Activated T-cell treated with anti-CD3 and anti-CD28 coated beads for 4 hours (primary cell): ENCODE data around the gene ARFGAP3.

Experiments
- DNase-seq: peaks from one replicate; pipeline ENCODE4 v3.0.0-alpha.2; 2020

ARFGAP3 gene

GRCh38 chr22:42883121-42883520, 26.0 kb upstream of the ARFGAP3 start:
- no peak for DNase-seq

GRCh38 chr22:42881982-42882656, 25.0 kb upstream of the ARFGAP3 start:
- no peak for DNase-seq

- DNase-seq: no peak
Measured at GRCh38 chr22:42881298-42881697, 24.2 kb upstream of the ARFGAP3 start.

- no peak for DNase-seq
Measured at GRCh38 chr22:42880815-42881214, 23.7 kb upstream of the ARFGAP3 start.

DNA sequence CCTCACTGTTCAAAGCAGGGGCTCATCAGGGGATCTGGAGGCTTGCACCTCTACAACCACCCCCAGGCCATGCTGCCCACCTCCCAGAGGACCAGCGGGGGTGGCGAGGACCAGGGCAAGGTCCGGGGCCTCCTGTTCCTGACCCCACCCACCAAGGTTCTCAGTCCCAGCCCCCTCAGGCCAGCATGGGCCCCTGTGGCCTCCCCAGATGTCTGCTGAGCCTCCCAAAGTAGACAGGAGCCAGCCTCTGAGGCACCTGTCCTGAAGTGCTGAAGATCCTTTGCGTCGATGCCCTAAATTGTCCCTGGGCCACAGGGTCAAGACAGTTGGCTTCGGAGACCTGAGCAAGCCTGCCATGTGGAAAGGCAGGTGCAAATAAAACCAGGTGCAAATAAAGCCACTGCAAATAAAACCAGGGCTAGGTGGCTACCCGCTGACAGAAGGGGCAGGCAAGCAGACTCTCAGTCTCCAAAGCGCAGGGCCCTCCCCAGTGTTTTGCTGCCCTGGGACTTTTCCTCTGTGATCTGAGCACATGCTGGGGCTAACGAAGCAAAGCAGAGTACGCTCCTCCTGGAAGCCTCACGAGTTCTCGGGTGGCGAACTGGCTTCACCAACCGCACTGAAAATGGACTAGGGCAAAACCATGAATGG, 22.4 kb upstream of the ARFGAP3 start:
- no peak for DNase-seq

GRCh38 chr22:42878561-42879305, 21.7 kb upstream of the ARFGAP3 start:
- DNase-seq: no peak

- DNase-seq: no peak
Measured at GRCh38 chr22:42877597-42878340, 20.7 kb upstream of the ARFGAP3 start.

DNA sequence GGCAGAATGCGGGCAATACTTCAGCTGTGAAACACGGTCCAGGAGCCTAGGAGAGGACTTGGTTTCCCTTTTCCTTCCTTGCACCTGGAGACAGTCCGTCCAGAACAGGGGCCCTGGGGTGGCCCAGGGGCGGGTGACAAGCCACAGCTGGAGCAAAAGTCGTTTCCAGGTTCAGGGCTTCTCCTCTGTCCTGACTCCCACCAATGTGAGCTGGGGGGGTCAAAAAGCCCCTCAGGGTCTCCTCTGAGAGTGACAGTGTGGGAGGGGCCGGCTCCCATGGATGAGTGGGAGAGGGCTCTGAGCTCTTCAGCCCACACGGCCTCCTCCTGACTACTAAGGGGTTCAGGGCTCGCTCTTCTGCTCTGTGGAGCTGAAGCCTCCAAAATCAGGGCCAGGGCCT, 20.1 kb upstream of the ARFGAP3 start:
- DNase-seq: no peak

GRCh38 chr22:42876041-42876440, 19.0 kb upstream of the ARFGAP3 start:
- no peak for DNase-seq

DNA sequence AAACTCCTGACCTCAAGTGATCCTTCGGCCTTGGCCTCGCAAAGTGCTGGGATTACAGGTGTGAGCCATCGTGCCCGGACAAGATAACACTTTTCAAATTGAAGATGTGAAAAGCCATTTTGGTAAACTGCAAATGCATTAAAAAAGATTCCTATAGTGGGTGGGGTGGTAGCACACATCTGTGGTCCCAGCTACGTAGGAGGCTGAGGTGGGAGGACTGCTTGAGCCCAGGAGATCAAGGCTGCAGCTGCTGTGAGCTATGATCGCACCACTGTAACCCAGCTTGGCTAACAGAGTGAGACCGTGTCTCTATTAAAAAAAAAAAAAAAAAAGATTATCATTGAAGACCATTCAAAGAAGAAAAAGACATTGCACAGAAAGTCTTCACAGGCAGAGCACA, 16.9 kb upstream of the ARFGAP3 start:
- no peak for DNase-seq

DNA sequence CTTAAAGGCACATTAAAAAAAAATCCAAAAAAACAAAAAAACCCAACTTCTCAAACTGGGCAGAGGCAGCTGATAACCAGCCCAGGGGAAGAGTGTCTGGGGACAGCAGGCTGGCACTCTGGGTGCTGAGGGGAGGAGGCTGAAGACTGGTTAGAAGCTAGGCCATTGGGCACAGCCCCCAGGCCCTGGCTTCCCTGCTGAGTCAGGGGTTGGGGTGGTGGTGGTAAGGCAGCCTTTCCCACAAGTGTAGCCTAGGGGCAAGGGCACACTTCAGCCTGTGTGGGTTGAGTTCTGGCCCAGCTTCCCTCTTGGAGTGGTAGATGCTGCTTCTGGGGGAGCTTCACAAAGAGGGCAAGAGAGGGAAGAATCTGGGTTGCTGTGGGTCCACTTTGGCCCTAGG, 16.3 kb upstream of the ARFGAP3 start:
- DNase-seq: no peak

GRCh38 chr22:42872821-42873220, 15.7 kb upstream of the ARFGAP3 start:
- no peak for DNase-seq

DNA sequence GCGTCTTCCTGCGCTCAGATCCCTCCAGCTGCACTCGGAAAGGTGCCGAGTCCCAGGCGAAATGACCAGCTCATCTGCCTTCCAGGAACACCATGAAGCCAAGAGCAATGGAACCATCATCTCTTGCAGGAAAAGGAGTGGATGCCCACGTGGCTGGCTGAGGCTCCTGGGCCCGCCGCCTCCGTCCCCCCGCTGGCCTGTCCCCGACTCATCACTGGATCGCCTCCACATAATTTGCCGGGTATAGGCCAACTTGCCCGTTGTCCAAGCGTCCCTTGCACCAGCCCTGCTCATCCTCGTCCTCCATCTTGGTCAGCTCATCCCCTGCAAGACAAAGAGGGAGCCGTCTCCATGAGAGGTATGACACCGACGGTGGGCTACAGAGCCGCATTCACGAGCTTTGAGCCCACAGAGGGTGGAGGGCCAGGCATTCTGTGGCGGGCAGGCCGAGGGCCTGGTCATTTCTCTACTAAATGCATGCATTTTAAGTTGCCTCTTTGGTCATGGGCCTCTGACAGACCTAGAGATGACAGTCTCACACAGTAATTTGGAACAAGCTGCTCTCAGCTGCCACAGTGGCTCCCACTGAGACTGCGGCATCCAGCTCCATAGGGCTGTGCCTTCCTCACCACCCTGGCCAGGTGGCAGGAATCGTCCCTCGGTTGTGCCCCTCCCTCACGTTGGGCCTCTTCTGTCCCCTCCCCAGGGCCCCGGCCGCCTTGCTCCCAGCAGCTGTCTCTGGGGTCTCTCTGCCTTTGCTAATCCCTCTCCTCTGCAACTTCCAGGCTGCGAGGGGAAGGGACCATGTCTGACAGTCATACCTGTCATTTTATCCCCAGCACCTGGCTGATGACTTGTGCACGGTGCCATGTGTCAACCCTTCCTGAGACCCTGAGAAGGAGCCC, 14.3 kb upstream of the ARFGAP3 start:
- DNase-seq: no peak

DNA sequence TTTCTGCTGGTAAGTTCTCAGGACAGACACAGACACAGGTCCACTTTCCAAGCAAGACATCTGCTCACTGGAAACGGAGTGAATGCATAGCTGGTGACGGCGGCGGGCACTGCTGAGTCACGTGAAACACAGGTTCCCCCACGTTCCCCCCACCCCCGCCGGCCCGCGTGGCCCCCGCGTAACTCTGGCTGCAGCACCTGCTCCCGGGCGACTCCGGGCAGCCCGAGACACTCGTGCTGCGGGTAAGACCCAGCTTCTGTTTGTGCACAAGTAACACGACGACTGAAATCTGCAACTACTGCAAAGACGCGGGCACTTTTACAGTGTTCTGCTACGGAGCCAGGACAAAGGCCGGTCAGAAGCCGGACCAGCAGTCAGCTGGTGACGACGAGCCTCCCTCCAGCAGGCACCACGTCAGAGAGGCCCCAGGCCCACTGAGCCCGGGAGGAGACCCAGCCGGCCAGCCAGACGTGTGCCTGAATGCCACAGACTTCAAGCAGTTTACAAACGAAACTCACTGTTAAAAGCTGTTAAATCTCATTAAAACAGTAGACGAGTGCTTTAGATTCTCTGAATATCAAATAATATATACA, 12.9 kb upstream of the ARFGAP3 start:
- DNase-seq: no peak

GRCh38 chr22:42869463-42869862, 12.4 kb upstream of the ARFGAP3 start:
- no peak for DNase-seq

DNA sequence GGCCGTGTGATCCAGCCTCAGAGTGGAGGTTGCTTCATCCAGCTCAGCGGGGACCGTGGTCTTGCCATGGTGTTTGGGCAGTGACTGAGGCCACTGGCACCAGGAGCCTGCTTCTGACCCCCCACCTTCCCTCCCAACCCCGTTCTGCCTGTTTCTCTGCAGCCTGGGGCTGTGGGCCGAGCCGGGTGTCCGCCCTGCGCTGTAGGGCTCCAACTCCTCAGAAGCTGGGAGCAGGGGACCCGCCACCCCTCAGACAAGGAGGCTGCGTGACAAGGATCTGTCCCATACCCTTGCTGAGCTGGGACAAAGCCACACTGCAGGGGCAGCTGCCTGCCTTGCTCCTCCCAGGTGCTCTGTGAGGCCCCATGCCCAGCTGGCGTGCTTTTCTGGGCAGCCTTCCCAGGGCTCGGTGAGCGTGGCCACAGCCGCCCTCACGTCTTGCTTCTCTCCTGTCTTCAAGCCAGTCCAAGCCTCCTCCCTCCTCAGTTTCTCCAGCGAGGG, 11.7 kb upstream of the ARFGAP3 start:
- DNase-seq: no peak

- no peak for DNase-seq
Measured at GRCh38 chr22:42866100-42866499, 9.0 kb upstream of the ARFGAP3 start.

DNA sequence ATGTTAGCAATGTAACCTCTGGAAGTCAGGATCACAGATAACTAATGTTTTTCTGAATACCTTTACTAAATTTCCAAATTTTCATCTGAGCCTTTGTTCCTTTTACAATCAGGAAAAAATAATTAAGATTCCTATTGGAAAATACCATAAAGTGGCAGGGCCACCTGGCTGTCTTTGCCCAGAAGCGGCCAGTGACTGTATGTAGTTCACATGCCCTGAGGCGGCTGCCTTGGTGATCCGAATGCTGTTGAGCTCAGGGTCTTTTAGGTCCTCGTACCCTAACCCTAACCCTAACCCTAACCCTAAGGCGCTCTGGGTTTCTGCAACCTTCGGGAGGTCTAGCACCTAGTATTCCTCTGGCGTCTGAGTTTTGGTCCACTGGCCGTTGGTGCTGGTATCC, 8.5 kb upstream of the ARFGAP3 start:
- DNase-seq: no peak

GRCh38 chr22:42863349-42863961, 6.4 kb upstream of the ARFGAP3 start:
- DNase-seq: no peak

- DNase-seq: no peak
Measured at GRCh38 chr22:42862045-42862734, 5.1 kb upstream of the ARFGAP3 start.

GRCh38 chr22:42860968-42861367, 3.9 kb upstream of the ARFGAP3 start:
- DNase-seq: no peak
